WTC11 (cell line): ENCODE data around the gene KCNIP2. TPM values are rescaled to one million over a fixed set of nuclear protein-coding genes. Genes with fewer than 3 reads are reported as not detected.

Source experiments
- ATAC-seq: fragments of 200-7000 bp; cut with Tn5 transposase; 2 replicates; pipeline ENCODE4 v1.10.0; 2021; ENCODE audit warnings: mild to moderate bottlenecking, moderate library complexity
- CTCF ChIA-PET: fragments of 300-600 bp; sonication (Branson Sonifier 250); formaldehyde crosslinking; loops from one replicate; lab custom pipeline; 2021; ENCODE audit warnings: antibody characterized with exemption; lab: Charles Lee
- POLR2A ChIA-PET: fragments of 350-600 bp; sonication (Branson Sonifier 250); formaldehyde crosslinking; loops from one replicate; lab custom pipeline; 2021; ENCODE audit warnings: antibody characterized with exemption; lab: Charles Lee
- DNase-seq: peaks from one replicate; pipeline ENCODE4 v3.0.0; 2021; ENCODE audit warnings: low spot score
- H3K27ac Mint-ChIP-seq: 2 replicates; pipeline ENCODE4 v1.8.0; 2021; ENCODE audit warnings: mixed read lengths
- H3K27me3 Mint-ChIP-seq: 2 replicates; pipeline ENCODE4 v1.8.0; 2021; ENCODE audit warnings: low read depth, mild to moderate bottlenecking, moderate library complexity, mixed read lengths
- H3K36me3 Mint-ChIP-seq: 2 replicates; pipeline ENCODE4 v1.8.0; 2021; ENCODE audit warnings: mixed read lengths
- H3K4me1 Mint-ChIP-seq: 2 replicates; pipeline ENCODE4 v1.8.0; 2022; ENCODE audit warnings: mixed read lengths
- H3K4me3 Mint-ChIP-seq: 2 replicates; pipeline ENCODE4 v1.8.0; 2021; ENCODE audit warnings: mild to moderate bottlenecking, moderate library complexity, mixed read lengths
- H3K9me3 Mint-ChIP-seq: 2 replicates; pipeline ENCODE4 v1.8.0; 2021; ENCODE audit warnings: mixed read lengths
- ATF6 ChIP-seq: sonication (generic); formaldehyde crosslinking; IDR thresholded peaks from 2 replicates; pipeline ENCODE4 v1.8.1; 2023; ENCODE audit warnings: mild to moderate bottlenecking, missing genetic modification reagents
- CREB1 ChIP-seq: sonication (generic); formaldehyde crosslinking; IDR thresholded peaks from 2 replicates; pipeline ENCODE4 v1.8.0; 2023; ENCODE audit warnings: mild to moderate bottlenecking, missing genetic modification reagents
- E2F1 ChIP-seq: sonication (generic); formaldehyde crosslinking; IDR thresholded peaks from 2 replicates; pipeline ENCODE4 v1.8.0; 2022; ENCODE audit warnings: mild to moderate bottlenecking, missing genetic modification reagents
- EMX1 ChIP-seq: fragments of 250-450 bp; sonication (Bioruptor Pico); IDR thresholded peaks from 2 replicates; pipeline ENCODE4 v1.8.0; 2021; ENCODE audit warnings: mild to moderate bottlenecking
- FOXP1 ChIP-seq: sonication (generic); formaldehyde crosslinking; IDR thresholded peaks from 2 replicates; pipeline ENCODE4 v1.8.0; 2022; ENCODE audit warnings: missing genetic modification reagents, mild to moderate bottlenecking, moderate library complexity, borderline replicate concordance
- GRHL2 ChIP-seq: fragments of 250-450 bp; sonication (Bioruptor Pico); IDR thresholded peaks from 2 replicates; pipeline ENCODE4 v1.8.0; 2022; ENCODE audit warnings: mild to moderate bottlenecking, moderate library complexity; ENCODE audit not compliant: insufficient replicate concordance, severe bottlenecking
- IRF2 ChIP-seq: sonication (generic); formaldehyde crosslinking; IDR thresholded peaks from 2 replicates; pipeline ENCODE4 v1.8.0; 2022; ENCODE audit warnings: low read depth, missing genetic modification reagents, borderline replicate concordance
- MYBL2 ChIP-seq: sonication (generic); formaldehyde crosslinking; IDR thresholded peaks from 2 replicates; pipeline ENCODE4 v1.8.1; 2023; ENCODE audit warnings: mild to moderate bottlenecking, moderate library complexity, missing genetic modification reagents
- NFATC4 ChIP-seq: fragments of 250-450 bp; sonication (Bioruptor Pico); IDR thresholded peaks from 2 replicates; pipeline ENCODE4 v1.9.0; 2021; ENCODE audit warnings: mild to moderate bottlenecking
- NR2C2 ChIP-seq: sonication (generic); formaldehyde crosslinking; IDR thresholded peaks from 2 replicates; pipeline ENCODE4 v1.8.0; 2022; ENCODE audit warnings: mild to moderate bottlenecking, missing genetic modification reagents
- NR3C1 ChIP-seq: sonication (generic); formaldehyde crosslinking; conservative IDR thresholded peaks from 2 replicates; pipeline ENCODE4 v1.8.1; 2023; ENCODE audit warnings: low read depth, mild to moderate bottlenecking, missing genetic modification reagents
- OVOL2 ChIP-seq: fragments of 250-450 bp; sonication (Bioruptor Pico); IDR thresholded peaks from 2 replicates; pipeline ENCODE4 v1.9.0; 2021; ENCODE audit warnings: mild to moderate bottlenecking, borderline replicate concordance
- SMAD3 ChIP-seq: sonication (generic); formaldehyde crosslinking; IDR thresholded peaks from 2 replicates; pipeline ENCODE4 v1.8.0; 2022; ENCODE audit warnings: missing genetic modification reagents, mild to moderate bottlenecking, borderline replicate concordance
- SMAD4 ChIP-seq: sonication (generic); formaldehyde crosslinking; IDR thresholded peaks from 2 replicates; pipeline ENCODE4 v1.8.0; 2022; ENCODE audit warnings: mild to moderate bottlenecking, missing genetic modification reagents
- SP1 ChIP-seq: sonication (generic); formaldehyde crosslinking; conservative IDR thresholded peaks from 2 replicates; pipeline ENCODE4 v1.8.1; 2022; ENCODE audit warnings: missing genetic modification reagents
- ZBTB21 ChIP-seq: sonication (generic); formaldehyde crosslinking; IDR thresholded peaks from 2 replicates; pipeline ENCODE4 v1.8.1; 2023; ENCODE audit warnings: mild to moderate bottlenecking, missing genetic modification reagents, borderline replicate concordance
- ZNF232 ChIP-seq: sonication (generic); formaldehyde crosslinking; IDR thresholded peaks from 2 replicates; pipeline ENCODE4 v1.8.0; 2022; ENCODE audit warnings: mild to moderate bottlenecking, missing genetic modification reagents
- ZNF263 ChIP-seq: sonication (generic); formaldehyde crosslinking; IDR thresholded peaks from 2 replicates; pipeline ENCODE4 v1.8.1; 2022; ENCODE audit warnings: low read depth, mild to moderate bottlenecking, moderate library complexity, missing genetic modification reagents
- ZNF416 ChIP-seq: fragments of 250-450 bp; sonication (Bioruptor Pico); IDR thresholded peaks from 2 replicates; pipeline ENCODE4 v1.9.0; 2021; ENCODE audit warnings: mild to moderate bottlenecking, inconsistent platforms
- total RNA-seq: library from RNA; stranded (reverse); gene quantifications from 3 replicates; pipeline ENCODE4 v1.2.3, GENCODE V29; 2021
- TF ChIP-seq, protein P1 (sequence below): sonication (generic); formaldehyde crosslinking; IDR thresholded peaks from 2 replicates; pipeline ENCODE4 v1.8.0; 2022; ENCODE audit warnings: mild to moderate bottlenecking, missing genetic modification reagents
- TF ChIP-seq, protein P2 (sequence below): sonication (generic); formaldehyde crosslinking; IDR thresholded peaks from 2 replicates; pipeline ENCODE4 v1.8.1; 2023; ENCODE audit warnings: mild to moderate bottlenecking, missing genetic modification reagents, moderate library complexity
- TF ChIP-seq, protein P3 (sequence below): sonication (generic); formaldehyde crosslinking; IDR thresholded peaks from 2 replicates; pipeline ENCODE4 v1.8.1; 2022; ENCODE audit warnings: missing genetic modification reagents, borderline replicate concordance
- TF ChIP-seq, protein P4 (sequence below): sonication (generic); formaldehyde crosslinking; IDR thresholded peaks from 2 replicates; pipeline ENCODE4 v1.8.0; 2022; ENCODE audit warnings: mild to moderate bottlenecking, missing genetic modification reagents
- TF ChIP-seq, protein P5 (sequence below): sonication (generic); formaldehyde crosslinking; IDR thresholded peaks from 2 replicates; pipeline ENCODE4 v1.8.1; 2022; ENCODE audit warnings: low read depth, mild to moderate bottlenecking, moderate library complexity, missing genetic modification reagents, borderline replicate concordance

KCNIP2 gene
- total RNA-seq, 1 experiment from 2014 or later: 5.2 TPM

- TF ChIP-seq, protein P1, sequence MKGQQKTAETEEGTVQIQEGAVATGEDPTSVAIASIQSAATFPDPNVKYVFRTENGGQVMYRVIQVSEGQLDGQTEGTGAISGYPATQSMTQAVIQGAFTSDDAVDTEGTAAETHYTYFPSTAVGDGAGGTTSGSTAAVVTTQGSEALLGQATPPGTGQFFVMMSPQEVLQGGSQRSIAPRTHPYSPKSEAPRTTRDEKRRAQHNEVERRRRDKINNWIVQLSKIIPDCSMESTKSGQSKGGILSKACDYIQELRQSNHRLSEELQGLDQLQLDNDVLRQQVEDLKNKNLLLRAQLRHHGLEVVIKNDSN (CRISPR knock-in tag): no peak
- TF ChIP-seq SP1 (CRISPR knock-in tag): 0 out of 2 replicates have a peak, but pooled peaks have one; percentile 25
These were observed 64.6 kb downstream of the KCNIP2 start (continued) for GRCh38 chr10:101778781-101779543.

DNA sequence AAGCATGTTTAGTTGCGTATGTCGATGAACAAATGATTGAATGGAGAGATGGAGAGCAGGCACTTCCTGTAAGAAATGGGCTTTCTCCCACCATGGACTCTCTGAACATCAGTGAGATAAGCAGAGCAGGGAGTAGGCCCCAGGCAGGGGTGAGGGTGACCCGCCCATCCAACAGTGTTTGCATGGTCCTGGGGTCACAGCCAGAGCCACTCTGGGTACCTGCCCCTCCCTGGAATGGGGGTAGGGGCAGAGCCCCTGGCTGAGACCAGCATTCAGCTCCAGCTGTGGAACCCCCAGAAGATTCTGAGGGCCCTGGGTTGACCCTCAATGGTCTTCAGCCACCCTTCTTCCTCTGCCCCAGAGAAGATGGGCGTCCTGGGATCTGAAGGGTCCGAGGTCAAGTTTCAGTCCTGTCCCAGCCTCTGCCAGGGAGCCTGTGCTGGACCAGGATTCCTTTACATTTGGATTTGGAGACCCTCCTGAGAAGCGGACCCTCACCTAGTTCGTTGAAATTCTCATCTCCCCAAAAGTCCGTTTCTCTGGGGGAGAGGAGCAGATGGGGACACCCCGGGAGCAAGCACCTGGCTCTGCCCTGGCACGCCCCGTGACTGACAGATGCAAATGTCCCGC, 65.3 kb downstream of the KCNIP2 start:
- Mint-ChIP-seq H3K4me3 (peak overlapping the region; percentile 81), H3K4me1 (peaks cover 60% of the 10 kb centered on the region)
- DNase-seq: no peak
- TF ChIP-seq ZBTB21 (no peak), SMAD4 (CRISPR knock-in tag) (no peak), ZNF232 (CRISPR knock-in tag) (no peak), IRF2 (CRISPR knock-in tag) (no peak), OVOL2 (CRISPR knock-in tag) (no peak), ZNF263 (CRISPR knock-in tag) (no peak), NR3C1 (CRISPR knock-in tag) (no peak), GRHL2 (no peak)
- TF ChIP-seq, protein P2, sequence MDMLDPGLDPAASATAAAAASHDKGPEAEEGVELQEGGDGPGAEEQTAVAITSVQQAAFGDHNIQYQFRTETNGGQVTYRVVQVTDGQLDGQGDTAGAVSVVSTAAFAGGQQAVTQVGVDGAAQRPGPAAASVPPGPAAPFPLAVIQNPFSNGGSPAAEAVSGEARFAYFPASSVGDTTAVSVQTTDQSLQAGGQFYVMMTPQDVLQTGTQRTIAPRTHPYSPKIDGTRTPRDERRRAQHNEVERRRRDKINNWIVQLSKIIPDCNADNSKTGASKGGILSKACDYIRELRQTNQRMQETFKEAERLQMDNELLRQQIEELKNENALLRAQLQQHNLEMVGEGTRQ: no peak
- TF ChIP-seq, all 79 proteins: peak for 0
- H3K27me3 Mint-ChIP-seq: peaks cover 50% of the 10 kb centered on the region
- CTCF ChIA-PET: interaction anchor here (0.6 to 11.0 kb wide), 13 partner anchors 8 to 565 kb away, joined by 3 to 370 read pairs (median 4); no protein-coding TSS in a partner anchor
- no peaks in the 10 kb centered on the region for H3K9me3 Mint-ChIP-seq
- POLR2A ChIA-PET: interaction anchor here (0.6 to 2.6 kb wide), 3 partner anchors 8 to 176 kb away, joined by 4 to 10 read pairs (median 6); partner anchors contain the start of gene OGA
- no peak overlapping the region; the same call in none of the 2 replicates for H3K27ac Mint-ChIP-seq
- ATAC-seq: no peak
- H3K36me3 Mint-ChIP-seq: no peaks in the 10 kb centered on the region

- Mint-ChIP-seq H3K4me3 (peak overlapping the region; percentile 81), H3K36me3 (no peaks in the 10 kb centered on the region), H3K9me3 (no peaks in the 10 kb centered on the region), H3K27ac (no peak overlapping the region), H3K4me1 (peaks cover 60% of the 10 kb centered on the region), H3K27me3 (peaks cover 56% of the 10 kb centered on the region)
- DNase-seq (no peak), ATAC-seq (no peak)
- ChIA-PET CTCF (interaction anchor here (1.4 to 11.0 kb wide), 2 partner anchors 29 to 175 kb away, joined by 5 to 370 read pairs; no protein-coding TSS in a partner anchor), POLR2A (no interaction called here)
- TF ChIP-seq SMAD3 (CRISPR knock-in tag) (no peak), CREB1 (no peak), MYBL2 (CRISPR knock-in tag) (no peak), EMX1 (CRISPR knock-in tag) (no peak), NFATC4 (CRISPR knock-in tag) (no peak), ATF6 (no peak), E2F1 (CRISPR knock-in tag) (no peak), ZNF416 (CRISPR knock-in tag) (no peak), NR2C2 (no peak), ZNF263 (CRISPR knock-in tag) (no peak), FOXP1 (CRISPR knock-in tag) (no peak)
- TF ChIP-seq, protein P3, sequence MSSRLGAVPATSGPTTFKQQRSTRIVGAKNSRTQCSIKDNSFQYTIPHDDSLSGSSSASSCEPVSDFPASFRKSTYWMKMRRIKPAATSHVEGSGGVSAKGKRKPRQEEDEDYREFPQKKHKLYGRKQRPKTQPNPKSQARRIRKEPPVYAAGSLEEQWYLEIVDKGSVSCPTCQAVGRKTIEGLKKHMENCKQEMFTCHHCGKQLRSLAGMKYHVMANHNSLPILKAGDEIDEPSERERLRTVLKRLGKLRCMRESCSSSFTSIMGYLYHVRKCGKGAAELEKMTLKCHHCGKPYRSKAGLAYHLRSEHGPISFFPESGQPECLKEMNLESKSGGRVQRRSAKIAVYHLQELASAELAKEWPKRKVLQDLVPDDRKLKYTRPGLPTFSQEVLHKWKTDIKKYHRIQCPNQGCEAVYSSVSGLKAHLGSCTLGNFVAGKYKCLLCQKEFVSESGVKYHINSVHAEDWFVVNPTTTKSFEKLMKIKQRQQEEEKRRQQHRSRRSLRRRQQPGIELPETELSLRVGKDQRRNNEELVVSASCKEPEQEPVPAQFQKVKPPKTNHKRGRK: no peak
- TF ChIP-seq, protein P4, sequence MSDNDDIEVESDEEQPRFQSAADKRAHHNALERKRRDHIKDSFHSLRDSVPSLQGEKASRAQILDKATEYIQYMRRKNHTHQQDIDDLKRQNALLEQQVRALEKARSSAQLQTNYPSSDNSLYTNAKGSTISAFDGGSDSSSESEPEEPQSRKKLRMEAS (CRISPR knock-in tag): no peak
- TF ChIP-seq, protein P5, sequence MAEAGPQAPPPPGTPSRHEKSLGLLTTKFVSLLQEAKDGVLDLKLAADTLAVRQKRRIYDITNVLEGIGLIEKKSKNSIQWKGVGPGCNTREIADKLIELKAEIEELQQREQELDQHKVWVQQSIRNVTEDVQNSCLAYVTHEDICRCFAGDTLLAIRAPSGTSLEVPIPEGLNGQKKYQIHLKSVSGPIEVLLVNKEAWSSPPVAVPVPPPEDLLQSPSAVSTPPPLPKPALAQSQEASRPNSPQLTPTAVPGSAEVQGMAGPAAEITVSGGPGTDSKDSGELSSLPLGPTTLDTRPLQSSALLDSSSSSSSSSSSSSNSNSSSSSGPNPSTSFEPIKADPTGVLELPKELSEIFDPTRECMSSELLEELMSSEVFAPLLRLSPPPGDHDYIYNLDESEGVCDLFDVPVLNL (CRISPR knock-in tag): no peak
These were observed 65.9 kb downstream of the KCNIP2 start for GRCh38 chr10:101777619-101778145.
